GM19351 (cell line): ENCODE results near the gene CAMKMT.

Source experiments
- ATAC-seq: cut with Tn5 transposase; IDR thresholded peaks from one replicate; pipeline ENCODE4 v1.9.1; 2021; ENCODE audit warnings: mild to moderate bottlenecking, moderate library complexity; ENCODE audit not compliant: unreplicated experiment

CAMKMT gene

DNA sequence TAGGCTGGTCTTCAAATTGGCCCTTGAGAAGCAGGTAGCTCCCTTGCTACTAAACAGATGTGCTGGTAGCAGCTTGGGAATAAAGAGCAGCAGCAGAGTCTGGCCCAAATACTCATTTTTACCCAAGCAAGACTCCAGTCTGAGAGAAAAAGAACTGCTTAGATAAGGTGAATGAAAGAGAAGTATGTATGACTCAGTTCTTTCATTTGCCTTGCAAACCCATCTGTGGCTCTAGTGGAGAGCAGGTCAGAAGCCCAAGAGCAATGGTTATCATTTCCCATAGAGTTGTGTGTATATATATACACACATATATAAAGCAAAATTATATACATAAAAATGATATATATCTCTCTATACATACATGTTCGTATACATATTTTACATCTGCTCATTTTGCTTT lies 80.3 kb downstream of the CAMKMT start:
- no peak for ATAC-seq

DNA sequence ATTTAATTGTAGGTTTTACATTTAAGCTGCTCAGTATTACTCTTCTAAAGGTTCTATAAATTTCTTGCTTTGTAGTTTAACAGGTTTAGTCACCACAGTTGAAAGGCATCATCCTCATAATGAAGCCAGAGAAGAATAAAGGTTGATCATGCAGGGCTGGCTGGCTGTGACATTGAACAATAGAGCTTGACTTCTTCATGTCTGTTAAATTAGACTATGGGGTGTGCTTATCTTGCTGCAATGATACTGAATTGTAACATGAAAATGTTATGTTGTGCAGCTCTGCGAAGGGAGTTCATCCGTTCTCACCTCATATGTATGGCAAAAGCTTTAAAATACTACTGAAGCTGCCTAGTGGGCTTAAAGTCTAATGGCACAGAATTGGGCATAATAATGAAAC lies 81.8 kb downstream of the CAMKMT start:
- no peak for ATAC-seq

DNA sequence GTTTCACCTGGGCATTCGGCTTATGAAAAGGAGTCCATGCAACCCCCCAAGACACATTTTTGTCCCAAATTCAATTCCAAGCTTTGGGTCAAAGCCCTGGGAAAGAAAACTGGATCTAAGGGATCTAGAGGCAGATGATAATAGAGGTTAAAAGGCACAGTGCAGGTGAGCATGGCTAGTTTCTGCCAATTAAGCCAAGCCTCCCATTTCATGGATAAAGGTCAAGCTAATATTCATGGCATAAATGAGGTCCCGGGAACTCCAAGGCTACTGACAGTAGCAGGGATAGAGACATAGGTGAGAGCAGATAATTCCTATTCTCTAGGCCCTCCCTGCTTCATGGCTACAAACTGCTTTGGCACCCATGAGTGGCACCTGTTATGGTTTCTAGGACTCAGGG lies 83.1 kb downstream of the CAMKMT start:
- no peak for ATAC-seq

DNA sequence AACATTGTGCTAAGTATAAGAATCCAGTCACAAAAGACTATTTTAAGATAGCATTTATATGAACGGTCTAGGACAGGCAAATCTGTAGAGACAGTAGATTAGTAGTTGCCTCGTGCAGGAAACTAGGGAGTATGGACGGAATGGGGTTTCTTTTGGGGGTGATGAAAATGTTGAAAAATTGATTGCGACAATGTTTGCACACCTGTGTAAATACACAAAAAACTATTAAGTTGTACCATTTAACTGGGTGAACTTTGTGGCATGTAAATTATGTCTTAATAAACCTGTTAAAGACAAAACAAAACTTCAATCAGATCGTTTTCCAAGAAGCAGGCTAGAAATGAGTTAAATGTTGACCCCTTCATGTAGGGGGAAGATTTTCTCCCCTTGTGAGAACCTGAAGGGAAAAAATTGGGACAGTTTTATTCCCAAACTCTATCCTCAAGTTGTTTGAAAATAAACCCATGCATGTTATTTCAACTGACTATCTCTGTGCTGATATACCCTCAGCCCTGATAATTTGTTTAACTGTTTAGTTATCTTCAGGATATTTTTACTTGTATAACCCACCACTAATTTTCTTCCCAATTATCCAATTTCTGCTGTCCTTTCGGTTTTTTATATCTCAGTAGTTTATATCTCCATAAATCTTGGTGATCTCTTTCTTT lies 87.2 kb downstream of the CAMKMT start:
- ATAC-seq = no peak

DNA sequence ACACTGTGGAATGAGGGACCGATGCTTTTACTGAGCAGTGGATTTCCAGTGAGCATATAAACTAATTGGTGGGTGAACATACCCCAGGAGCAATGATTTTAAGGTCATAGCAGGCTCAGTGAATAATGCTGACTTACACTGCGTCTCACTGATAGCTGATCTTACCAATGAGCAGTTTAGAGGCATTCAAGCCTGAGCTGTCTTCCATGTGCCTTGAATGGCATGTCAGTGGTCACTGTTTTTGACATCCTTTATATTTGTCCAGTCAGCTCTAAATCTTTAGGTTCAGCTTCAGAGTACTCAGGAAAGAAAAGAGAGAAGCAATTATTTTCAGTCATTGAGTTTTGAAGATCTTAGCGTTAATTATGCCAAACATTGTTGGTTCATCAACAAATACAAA lies 88.3 kb downstream of the CAMKMT start:
- no peak for ATAC-seq

DNA sequence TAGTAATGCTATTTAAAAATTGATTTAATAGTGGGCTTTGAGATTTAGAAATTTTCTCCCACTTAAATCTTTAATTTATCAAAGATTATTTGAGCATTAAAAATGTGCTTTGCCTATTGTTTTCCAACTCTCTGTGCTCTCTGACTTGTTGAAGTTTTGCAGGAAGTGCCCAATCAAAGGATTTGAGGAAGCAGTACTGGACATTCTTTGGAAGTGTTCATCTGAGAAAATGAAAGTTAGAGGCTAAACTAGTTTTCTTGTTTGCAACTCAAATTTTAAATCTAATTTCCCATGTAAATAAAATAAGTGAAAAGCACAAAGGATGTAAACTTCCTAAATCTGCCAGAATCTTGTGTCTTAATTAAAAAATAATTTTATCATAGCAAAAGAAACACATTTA lies 89.1 kb downstream of the CAMKMT start:
- ATAC-seq = no peak

DNA sequence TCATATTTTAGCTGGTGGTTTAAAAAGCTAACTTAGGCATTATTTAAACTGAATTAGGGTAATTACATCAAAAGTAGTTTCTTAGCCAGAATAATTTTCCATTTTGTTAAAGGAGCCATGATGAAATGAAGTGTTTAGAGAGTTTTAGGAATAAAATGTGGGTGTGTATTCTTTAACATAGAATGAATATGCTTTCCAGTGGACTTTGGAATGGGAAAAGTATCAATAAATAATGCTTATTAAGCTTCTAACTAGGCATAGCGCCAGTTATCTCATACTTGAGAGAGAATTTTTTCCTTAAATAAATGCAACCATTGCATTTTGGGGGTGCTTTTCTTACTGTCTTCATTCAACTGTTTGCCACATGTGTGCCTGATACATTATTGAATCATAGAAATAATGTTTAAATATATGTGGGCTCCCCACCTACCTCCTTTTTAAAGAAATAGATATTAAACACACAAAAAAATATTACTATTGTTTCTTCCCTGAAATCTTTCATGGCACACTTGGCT lies 90.4 kb downstream of the CAMKMT start:
- ATAC-seq = no peak

DNA sequence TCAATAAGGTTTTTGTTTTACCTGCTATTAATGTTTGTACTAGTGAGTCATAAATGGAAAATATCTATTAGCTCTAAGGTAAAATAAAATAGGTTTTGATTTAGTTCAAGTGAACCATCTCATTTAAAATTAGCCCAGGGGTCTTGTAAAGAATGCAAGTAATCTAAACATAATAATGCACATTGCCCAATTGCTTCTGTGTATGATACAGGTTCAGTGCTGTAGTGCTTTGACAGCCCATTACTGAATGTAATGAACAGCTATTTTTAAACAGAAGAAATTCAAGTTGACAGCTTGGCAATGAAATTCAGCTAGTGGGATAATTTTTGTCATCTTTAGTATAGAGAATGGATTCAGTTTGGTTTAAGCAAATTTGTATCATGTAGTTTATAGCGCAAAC lies 91.5 kb downstream of the CAMKMT start:
- ATAC-seq = no peak

DNA sequence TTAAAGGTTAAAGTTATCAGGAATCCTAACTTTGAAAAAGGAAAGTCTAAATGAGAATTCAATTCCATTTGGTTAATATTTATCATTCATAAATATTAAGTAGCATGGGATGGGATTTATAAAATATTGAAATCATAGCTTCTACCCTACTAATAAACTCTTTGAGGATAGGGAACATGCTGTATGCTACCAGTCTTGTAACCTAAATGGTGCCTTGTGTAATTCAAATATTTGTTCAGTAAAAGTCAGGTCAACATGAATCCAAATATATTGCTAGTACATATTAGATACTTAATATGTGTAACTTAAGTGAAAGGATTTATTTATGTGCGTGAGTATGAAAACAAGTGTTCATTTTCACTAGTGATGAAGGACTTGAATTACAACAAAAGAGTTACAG lies 94.1 kb downstream of the CAMKMT start:
- no peak for ATAC-seq

DNA sequence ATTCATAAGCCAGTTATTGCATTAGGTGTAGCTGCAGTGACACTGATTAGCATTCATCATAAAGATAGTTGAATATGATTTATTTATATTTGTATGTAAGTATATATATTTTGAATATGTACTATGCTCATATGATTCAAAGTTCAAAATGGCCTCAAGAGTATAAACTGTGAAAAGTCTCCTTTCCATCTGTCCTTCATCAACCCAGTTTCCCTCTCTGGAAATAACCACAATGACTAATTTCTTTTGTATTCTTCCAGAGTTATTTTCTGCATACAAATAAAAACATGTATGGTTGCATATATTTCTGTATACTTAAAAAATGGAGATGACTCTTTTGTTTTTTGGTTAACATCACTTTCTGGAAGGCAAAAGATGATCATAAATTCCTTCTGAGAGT lies 95.2 kb downstream of the CAMKMT start:
- no peak for ATAC-seq

DNA sequence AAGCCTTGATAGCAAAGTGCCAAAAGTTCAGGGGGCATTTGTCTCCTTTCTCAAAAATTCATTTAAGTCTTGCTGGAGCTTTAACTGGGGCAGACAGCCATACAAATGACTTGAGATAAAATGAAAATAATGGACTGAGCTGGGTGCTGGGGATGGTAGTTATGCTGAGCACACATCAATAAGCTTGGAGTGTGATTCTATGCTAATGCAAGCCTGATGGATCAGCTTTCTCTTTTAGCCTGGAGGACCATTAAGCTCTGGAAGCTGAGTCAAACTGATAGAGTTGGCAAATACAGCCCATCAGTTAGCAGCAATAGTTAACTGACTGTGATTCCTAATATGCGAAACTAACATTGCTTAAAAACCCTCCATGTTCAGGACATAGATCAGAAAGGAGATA lies 98.0 kb downstream of the CAMKMT start:
- no peak for ATAC-seq

DNA sequence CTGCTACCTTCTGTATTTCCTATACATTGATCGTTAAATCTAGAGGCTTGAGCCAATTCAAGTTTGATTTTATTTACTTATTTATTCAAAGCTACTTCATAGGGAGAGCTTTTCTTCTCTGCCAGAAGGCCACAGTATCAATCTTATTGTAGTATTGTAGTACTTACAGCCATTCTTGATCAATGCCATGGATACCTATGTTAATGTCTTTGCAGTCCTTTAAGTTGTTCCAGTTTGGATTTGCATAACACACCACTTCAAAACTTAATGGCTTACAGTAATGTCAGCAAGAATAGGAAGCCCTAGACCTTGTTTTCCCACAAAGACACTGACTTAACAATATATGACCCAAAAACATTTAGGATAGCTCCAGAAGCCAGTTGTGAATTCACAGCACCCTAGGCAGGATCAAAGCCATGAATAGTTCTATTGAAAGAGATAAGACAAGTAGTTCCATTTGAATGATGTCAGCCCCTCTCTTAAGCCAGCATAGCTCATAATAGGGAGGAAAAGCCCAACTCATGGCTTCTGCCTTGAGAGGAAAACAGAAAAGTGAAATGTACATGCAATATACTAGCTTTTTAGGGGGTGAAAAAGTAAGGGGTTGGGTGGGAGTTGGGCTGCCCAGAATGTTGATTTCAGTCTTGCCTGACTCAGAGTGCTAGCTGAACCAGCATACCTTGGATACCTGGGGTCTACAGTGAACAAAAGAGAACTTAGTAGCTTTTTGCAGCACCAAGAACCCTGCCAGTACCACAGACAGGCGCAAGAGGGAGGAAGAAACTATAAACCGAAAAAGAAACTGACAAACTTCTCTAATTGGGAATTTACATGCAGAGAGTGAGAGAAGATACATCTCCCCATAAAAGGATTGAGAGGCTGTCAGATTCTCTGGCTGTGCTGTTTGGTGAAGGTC lies 101.4 kb downstream of the CAMKMT start:
- ATAC-seq = no peak

DNA sequence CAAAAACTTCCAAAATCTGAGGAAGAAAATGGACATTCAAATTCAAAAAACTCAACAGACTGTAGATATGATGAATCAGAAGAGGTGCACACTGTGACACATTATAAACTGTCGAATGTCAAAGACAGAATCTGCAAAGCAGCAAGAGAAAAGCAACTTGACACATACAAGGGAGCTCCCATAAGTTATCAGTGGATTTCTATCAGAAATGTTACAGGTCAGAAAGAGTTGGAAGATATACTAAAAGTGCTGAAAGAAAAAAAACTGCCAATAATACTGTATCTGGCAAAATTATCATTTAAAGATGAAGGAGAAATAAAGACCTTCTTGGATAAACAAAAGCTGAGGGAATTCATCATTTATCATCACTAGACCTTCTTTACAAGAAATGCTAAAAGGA lies 102.7 kb downstream of the CAMKMT start:
- ATAC-seq = no peak

DNA sequence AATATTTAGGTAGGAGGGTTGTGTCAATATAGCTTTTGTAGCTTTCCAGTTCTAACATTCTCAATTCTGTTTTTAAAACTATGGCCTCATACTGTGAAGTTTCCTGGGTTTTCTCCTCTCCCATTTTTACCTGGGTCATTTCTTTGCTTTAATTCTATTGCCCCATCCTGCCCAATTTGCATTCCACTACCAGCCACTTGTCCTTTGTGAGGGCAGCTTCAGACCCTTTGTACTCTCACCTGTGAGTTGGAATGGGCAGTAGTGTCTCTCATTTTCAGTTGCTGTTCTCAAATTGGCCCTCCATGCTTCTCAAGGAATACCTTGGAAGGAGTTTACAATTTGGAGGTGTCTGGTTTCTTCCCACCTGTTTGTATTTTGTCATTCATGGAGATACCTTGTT lies 108.4 kb downstream of the CAMKMT start:
- no peak for ATAC-seq

DNA sequence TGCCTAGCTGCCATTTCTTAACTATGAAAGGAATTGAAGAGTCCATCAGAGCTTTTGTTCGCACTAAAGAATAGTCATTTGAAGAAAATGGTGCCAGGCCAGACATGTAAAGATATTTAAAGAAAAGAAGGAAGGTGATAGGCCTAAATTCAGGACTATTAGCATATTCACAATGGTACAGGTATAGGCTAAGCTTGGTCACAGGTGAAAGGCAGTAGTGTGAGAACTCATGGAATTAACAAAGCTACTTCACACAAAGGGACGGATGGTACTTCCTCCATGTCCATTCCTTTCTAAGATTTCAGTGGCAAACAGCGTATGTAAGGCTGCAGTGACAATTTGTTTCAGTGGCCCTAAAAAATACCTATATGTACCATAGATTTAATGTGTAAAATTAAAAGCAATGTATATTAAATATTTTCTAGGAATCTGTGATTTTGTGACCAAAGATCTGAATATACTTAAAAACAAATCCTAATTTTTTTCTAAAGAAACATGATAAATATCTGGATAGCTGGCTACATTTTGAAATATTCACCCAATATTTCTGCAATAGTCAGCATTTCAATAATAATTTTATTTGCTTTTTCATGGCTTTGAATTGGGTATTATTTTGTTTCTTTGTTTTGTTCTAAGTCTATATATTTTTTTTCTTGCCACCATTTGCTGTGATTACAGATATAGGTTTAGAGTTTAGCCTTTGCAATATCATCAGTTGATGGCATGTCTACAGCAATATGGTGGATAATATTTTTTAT lies 116.1 kb downstream of the CAMKMT start:
- ATAC-seq = no peak

DNA sequence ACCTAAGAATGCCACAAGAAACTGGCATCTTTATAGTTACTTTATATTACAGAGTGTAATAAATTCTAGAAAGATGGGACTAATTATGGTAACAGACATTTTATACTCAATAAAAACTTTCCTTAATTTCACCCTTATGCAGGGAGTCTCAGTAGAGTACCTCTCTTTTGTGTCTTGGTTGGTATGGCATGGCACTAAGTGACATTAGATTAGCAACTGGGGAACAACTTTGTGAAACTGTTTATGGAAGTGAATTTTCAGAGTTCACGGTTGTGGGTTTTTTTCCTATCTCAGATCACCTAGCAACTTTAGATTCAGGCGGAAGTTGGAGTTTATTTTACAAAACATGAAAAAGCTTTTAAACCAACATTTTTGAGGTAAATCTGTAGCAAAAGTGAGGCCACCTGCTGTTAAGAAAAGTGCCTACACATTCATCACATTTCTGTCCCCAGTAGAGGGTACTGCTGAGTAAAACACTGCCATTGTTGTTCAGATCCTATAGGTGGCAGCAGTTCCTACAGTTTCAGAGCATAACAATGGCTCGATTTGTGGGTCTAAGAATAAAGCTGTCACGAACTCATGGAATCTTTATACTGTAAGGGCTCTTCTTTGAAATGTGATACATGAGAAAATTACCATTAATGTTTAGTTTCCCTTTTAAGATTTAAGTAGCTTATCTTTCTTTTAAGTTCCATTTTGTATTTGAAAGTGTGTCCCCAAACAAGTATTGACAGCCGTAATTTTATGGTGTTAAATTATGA lies 117.6 kb downstream of the CAMKMT start:
- peak; percentile 86 for ATAC-seq

DNA sequence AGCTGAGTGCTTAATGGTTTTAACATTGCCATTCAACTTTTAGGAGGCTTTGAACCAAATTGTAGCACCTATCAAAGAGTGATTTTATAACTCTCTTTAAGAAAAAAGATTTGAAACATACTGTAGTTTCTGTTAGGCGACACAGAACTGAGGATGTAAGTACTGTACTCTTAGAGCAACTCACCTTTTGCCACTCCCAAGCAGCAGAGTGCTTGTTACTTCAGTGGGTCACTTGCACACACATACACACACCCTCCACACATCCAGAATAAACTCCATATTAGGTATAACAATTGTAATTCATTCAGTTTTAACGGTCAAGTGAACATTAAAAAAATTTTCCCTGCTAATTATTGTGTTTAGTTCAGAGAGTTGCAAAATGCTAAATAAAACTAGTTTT lies 118.3 kb downstream of the CAMKMT start:
- ATAC-seq = no peak

DNA sequence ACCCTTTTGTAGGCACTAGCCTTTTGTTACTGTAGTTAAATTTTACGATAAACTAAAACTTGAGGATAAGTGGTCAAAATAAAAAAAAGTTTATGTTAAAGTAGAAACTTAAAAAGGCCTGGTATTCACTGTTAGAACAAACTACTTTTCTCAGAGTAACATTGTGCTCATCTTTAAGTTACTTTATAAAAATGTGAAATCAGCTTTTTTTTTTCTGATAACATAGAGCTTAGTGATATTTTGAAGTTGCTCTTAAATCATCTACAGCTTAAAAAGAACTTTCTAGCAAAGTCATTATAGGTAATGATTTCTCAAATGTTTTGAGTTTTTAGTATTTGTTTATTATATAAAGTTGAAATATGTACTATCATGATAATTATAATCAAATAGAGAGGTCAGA lies 125.3 kb downstream of the CAMKMT start:
- ATAC-seq = no peak

DNA sequence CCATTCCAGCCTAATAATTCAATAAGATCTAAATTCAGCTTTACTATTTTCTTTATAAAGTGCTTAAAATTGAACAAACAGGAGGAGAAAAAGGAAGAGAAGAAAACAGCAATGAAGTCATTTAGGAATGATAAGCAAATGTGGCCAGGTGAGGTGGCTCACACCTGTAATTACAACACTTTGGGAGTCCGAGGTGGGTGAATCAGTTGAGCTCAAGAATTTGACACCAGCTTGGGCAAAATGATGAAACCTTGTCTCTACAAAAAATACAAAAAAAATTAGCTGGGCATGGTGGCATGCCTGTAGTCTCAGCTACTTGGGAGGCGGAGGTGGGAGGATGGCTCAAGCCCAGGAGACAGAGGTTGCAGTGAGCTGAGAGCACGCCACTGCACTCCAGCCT lies 129.0 kb downstream of the CAMKMT start:
- ATAC-seq = no peak

DNA sequence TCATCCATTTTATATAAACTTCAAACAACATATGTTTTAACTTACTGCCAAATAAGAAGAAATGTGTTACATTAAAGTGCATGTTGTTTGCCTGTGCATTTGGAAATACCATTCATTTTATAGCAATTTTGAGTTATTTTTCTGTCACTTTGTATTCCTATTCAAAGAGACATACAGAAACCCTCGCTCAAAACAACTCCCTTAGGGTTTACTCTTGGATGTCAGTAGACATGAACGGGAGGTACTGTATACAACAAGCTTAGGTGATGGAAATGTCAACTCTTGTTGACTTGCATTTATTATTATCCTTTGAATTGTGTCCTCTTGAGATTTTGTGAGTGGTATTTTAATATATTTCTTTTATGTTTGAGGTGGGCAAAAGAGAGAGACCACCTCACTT lies 132.3 kb downstream of the CAMKMT start:
- ATAC-seq = no peak

DNA sequence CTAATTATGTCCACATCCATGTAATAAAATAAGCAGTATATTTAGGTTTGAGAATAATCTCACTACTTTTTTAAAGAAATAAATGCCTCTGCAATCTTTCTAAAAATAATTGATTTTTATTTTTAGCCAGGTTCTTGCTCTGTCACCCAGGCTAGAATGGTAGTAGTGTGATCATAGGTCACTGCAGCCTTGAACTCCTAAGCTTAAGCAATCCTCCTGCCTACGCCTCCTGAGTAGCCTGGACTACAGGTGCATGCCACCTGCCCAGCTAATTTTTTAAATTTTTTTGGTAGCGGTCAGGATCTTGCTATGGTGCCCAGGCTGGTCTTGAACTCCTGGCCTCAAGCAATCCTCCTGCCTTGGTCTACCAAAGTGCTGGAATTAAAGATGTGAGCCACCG lies 133.3 kb downstream of the CAMKMT start:
- ATAC-seq = no peak
